Cardiac fibroblast (primary cell): ENCODE results near the gene MCRIP2.
A peak's percentile ranks its signal among the peaks of the same experiment; 100 is the strongest.

Experiments
- DNase-seq, 2 donors: peaks; one replicate each; pipeline versions ENCODE4 v3.0.0 to v3.0.0-alpha.2; 2010; ENCODE audit warnings: low read depth in 2 of 2
- H3K4me3 ChIP-seq, 2 donors: replicated peaks in 1 of 2; 1 replicate in 1 of 2; 2 replicates in 1 of 2; pipeline ENCODE4 v1.5.1; 2011; ENCODE audit warnings: low read depth in 2 of 2, low read length in 2 of 2, mild to moderate bottlenecking in 2 of 2, moderate library complexity in 1 of 2
- TF ChIP-seq, protein P1 (sequence below): IDR thresholded peaks from one replicate; pipeline ENCODE4 v1.5.1; 2011; ENCODE audit warnings: low read depth, mild to moderate bottlenecking, low read length, inconsistent platforms

The MCRIP2 gene, protein sequence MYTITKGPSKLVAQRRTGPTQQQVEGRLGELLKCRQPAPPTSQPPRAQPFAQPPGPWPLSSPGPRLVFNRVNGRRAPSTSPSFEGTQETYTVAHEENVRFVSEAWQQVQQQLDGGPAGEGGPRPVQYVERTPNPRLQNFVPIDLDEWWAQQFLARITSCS

DNA sequence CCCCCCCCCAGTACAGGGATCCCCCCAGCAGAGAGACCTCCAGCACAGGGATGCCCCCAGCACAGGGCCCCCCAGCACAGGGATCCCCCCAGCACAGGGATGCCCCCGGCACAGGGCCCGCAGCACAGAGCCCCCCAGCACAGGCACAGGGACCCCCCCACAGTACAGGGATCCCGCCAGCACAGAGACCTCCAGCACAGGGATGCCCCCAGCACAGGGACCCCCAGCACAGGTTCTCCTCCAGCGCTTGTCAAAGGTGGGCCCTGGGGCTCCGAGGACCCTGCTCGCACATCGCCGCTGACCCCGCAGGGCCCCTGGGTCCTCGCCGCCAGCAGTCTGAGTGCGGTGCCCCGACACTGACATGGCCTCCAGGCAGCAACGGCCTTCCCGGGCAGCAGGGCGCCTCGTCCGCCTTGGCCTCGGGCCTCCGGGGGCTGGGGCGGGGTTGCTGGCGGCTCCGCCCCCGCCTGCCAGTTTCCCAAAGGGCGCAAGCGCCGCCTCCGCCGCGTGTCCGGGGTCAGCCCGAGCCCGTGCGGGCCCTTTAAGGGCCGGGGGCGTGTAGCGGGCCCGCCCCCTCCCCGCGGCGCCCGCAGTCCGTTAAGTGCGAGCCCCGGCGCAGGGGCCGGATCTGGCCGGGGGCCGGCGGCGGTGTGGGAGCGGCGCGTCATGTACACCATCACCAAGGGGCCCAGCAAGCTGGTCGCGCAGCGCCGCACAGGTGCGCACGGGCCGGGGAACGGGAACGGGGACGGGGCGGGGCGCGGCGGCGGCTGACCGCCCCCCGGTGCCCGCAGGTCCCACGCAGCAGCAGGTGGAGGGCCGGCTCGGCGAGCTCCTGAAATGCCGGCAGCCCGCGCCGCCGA is at the start of gene MCRIP2:
TSS of gene MCRIP2 (plus strand) at position 503 of the 863 bp plus-strand sequence. CDS start at position 667, 164 bp downstream.
- peak within 1 kb of the TSS; percentile 63 to 84 for H3K4me3 ChIP-seq
- DNase-seq: peak; percentile 61 to 85
- TF ChIP-seq, protein P1, sequence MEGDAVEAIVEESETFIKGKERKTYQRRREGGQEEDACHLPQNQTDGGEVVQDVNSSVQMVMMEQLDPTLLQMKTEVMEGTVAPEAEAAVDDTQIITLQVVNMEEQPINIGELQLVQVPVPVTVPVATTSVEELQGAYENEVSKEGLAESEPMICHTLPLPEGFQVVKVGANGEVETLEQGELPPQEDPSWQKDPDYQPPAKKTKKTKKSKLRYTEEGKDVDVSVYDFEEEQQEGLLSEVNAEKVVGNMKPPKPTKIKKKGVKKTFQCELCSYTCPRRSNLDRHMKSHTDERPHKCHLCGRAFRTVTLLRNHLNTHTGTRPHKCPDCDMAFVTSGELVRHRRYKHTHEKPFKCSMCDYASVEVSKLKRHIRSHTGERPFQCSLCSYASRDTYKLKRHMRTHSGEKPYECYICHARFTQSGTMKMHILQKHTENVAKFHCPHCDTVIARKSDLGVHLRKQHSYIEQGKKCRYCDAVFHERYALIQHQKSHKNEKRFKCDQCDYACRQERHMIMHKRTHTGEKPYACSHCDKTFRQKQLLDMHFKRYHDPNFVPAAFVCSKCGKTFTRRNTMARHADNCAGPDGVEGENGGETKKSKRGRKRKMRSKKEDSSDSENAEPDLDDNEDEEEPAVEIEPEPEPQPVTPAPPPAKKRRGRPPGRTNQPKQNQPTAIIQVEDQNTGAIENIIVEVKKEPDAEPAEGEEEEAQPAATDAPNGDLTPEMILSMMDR: no peak

DNA sequence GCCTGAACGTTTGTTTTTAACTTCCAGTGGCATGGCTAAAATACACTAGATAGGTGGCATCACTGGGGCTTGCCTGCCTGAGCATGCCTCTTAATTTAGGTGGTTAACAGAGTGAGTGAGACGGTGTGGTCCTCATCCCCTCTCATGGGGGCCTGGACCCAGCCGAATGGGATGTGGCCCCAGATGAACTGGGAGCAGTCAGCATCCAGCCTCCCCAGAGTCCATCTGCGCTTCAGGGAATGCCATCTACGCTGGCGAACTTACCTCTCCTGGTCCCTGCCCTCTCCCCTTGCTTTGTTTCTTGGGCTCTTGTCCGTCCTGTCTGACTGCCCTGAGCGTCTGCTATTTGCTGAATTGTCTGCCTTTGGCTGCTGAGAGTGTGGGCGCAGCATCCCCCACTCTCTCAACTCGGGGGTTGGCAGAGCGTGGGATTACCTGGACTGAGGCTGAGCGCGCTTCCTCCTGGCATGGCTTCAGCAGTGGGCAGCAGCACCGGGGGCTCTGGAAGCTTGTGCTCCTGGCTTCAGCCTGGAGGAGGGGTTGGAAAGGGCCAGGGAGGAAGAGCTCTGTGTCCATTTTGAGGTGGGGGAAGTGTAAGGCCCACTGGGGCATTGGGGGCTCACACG is 49.6 kb upstream of the MCRIP2 start:
- TF ChIP-seq, protein P1: no peak
- no peak for DNase-seq
- no peak overlapping the region for H3K4me3 ChIP-seq

DNA sequence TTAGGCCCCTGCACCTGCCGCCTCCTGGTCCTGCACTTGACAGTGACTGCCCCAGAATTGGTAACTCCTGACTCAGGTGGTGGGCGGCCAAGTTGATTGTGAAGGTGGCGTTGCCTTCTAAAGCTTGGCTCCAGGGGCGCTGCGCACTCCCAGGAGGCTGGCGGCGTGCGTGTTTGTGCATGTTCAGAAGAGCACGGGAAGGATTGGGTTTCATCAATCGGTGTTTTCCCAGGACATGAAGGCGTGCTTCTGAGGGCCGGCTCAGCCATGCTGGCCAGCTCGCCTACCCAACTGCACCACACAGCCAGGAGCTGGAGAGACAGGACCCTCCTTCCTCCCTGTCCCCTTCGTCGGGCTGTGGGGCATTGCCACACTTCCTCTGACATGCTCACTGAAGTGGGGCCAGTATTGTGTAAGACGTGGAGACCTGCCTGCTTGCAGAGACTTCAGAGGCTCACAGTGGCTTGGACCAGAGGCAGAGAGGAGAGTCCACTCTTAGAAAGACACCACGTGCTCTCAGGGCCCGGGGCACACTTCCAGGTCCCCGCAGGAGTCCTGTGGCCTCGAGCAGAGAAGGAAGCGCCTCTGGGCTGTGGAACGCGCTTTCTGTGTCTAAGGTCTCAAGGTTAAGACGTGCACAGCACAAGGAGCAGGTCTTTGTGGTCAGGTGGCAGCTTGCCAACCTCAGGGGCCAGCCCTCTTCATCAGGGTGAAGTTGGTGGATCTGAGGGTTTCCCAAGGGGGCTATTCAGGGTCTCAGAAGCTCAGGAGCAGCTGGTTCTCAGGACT is 48.9 kb upstream of the MCRIP2 start:
- H3K4me3 ChIP-seq: no peak overlapping the region
- DNase-seq: peak; percentile 26 to 44
- TF ChIP-seq, protein P1: no peak

DNA sequence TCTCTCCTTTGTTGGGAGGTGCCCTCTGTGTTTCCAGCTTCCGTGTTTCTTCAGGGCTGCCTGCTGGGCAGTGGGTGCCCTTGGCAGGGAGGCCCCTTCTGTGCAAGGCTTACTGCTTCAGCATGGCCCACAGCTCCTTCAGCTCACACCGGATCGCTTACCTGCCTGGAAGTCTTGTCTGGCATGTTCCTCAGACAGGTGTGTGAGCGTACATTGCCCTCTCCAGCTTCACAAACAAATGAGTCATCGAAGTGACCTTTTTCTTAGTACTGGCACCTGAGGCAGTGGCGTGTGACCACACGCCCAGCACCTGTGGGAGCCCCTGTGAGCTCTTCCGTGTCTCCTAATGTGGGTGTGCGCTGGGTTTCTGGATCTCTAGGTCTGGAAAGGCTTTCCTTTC is 48.2 kb upstream of the MCRIP2 start:
- no peak overlapping the region for H3K4me3 ChIP-seq
- DNase-seq: no peak
- TF ChIP-seq, protein P1: no peak

DNA sequence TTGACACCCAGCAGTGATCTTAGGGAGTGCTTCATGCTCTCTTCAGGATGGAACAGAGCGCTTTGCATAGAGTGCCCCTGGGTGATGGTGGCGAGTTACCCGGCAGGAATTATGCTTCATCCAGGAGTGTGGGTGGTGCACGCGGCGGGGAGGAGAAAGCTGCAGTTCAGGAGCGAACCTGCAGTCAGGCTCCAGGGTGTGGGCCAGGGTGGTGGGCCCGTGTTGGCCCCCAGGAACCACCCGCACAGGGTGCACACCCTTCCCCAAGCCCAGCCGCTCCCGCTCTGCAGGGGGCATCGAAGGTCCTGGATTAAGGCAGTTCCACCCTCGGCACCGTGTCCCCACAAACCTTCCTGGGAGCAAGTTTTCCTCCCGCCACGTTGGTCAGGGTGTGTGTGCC is 47.8 kb upstream of the MCRIP2 start:
- no peak for DNase-seq
- no peak overlapping the region for H3K4me3 ChIP-seq
- TF ChIP-seq, protein P1: no peak

DNA sequence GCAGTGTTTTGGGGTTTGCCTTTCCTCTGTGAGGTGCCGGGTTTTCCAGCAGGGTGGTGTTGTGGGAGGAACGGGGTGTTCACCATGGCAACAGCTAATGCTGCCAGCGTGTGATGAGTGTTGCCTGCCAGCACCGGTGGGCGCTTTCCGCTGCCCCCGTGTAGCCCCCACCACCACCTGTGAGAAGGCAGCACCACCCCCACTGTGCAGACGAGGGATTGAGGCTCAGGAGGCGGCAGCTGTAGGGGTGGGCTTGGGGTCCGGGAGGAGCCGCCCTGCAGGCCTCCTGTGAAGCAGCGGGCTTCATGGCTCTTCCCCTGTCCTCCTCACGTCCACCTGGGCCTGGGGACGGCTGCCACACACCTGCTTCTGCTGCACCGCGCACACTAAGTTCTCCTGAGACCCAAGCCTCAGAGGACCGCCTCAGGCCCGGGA is 46.5 kb upstream of the MCRIP2 start:
- H3K4me3 ChIP-seq: no peak overlapping the region
- TF ChIP-seq, protein P1: no peak
- no peak for DNase-seq
